Esophagus muscularis mucosa (tissue), 4 donors: Measurements from ENCODE around the gene BRSK1.

Experiments used
- EP300 ChIP-seq: sonication (generic); formaldehyde crosslinking; IDR thresholded peaks from one replicate; pipeline ENCODE4 v1.6.1; 2017; ENCODE audit warnings: antibody characterized with exemption
- POLR2A ChIP-seq: fragments of 450-650 bp; IDR thresholded peaks from one replicate; pipeline ENCODE4 v1.6.1; 2017; ENCODE audit warnings: antibody characterized with exemption, moderate library complexity, mild to moderate bottlenecking, low read depth
- POLR2AphosphoS5 ChIP-seq, 2 donors: sonication (generic); formaldehyde crosslinking; IDR thresholded peaks; one replicate each; pipeline ENCODE4 v1.6.1; 2017; ENCODE audit warnings: antibody characterized with exemption in 2 of 2
- TF ChIP-seq, protein P1 (sequence below), 3 experiments: fragments of 200-600 bp in 2 of 3; fragments of 450-650 bp in 1 of 3; sonication (generic) in 2 of 3; IDR thresholded peaks; one replicate each; pipeline ENCODE4 v1.5.1; 2017 to 2019; ENCODE audit warnings: antibody characterized with exemption in 3 of 3, mild to moderate bottlenecking in 2 of 3, moderate library complexity in 1 of 3

DNA sequence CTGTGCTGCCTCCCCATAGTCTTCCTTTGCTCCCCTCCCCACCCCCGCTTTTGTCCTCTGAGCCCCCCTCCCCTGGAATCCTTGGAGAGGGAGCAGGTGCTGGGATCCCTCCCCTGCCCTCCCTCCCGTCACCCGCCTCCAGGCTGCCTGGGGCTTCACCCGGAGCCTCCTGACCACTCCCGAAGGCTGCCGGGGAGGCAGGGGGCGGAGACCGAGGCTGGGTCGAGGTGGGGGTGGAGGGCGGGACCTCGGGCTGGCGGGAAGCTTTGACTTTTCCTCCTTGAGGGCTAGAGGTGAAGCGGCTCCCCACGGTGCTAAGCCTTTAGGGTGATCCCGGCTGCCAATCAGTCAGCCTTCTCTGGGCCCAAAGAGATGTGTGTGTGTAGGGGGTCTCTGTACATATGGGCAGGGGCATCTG, 57.4 kb downstream of the BRSK1 start:
- TF ChIP-seq, protein P1, sequence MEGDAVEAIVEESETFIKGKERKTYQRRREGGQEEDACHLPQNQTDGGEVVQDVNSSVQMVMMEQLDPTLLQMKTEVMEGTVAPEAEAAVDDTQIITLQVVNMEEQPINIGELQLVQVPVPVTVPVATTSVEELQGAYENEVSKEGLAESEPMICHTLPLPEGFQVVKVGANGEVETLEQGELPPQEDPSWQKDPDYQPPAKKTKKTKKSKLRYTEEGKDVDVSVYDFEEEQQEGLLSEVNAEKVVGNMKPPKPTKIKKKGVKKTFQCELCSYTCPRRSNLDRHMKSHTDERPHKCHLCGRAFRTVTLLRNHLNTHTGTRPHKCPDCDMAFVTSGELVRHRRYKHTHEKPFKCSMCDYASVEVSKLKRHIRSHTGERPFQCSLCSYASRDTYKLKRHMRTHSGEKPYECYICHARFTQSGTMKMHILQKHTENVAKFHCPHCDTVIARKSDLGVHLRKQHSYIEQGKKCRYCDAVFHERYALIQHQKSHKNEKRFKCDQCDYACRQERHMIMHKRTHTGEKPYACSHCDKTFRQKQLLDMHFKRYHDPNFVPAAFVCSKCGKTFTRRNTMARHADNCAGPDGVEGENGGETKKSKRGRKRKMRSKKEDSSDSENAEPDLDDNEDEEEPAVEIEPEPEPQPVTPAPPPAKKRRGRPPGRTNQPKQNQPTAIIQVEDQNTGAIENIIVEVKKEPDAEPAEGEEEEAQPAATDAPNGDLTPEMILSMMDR (IDR thresholded peaks at IDR 0.05) = no peak
- TF ChIP-seq POLR2A = no peak
- TF ChIP-seq POLR2AphosphoS5 (IDR thresholded peaks at IDR 0.05) = peak; percentile 27 to 41
- TF ChIP-seq EP300 = no peak
